Measurements from ENCODE around the gene UPF1.

UPF1 gene

DNA sequence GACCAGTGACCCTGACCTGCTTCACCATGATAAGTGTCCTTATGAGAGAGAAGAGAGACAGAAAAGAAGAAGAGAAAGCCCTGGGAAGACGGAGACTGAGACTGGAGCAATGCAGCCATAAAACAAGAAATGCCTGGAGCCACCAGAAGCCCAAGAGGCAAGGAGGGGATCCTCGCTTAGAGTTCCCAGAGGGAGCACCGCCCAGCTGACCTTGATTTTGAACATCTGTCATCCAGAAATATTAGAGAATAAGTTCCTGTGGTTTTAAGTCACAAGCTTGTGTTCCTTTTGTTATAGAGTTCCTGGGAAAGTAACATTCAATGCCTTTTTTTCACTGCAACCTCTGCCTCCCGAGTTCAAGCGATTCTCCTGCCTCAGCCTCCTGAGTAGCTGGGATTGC is 44.0 kb downstream of the UPF1 start:
- DNase-seq (ENCODE audit: low read depth), result no peak

DNA sequence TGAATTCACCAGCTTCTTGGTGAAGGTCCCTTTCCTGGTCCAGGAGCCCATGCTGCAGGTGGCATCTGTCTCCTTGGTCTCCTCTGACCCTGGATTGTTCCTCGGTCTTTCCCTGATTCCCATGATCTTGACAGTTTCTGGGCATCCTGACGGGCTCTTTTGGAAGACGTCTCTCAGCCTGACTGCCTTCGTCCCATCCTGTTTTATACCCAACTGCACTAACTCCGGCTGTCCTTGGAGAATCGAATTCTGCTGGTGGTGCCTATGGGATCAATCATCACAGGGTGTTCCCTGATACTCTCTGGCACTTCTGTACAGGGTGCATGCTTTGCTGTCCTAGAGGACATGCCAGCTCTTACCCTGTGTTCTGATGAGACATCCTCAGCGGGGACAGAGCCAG is 45.1 kb downstream of the UPF1 start:
- no peak for DNase-seq (ENCODE audit: low read depth)

DNA sequence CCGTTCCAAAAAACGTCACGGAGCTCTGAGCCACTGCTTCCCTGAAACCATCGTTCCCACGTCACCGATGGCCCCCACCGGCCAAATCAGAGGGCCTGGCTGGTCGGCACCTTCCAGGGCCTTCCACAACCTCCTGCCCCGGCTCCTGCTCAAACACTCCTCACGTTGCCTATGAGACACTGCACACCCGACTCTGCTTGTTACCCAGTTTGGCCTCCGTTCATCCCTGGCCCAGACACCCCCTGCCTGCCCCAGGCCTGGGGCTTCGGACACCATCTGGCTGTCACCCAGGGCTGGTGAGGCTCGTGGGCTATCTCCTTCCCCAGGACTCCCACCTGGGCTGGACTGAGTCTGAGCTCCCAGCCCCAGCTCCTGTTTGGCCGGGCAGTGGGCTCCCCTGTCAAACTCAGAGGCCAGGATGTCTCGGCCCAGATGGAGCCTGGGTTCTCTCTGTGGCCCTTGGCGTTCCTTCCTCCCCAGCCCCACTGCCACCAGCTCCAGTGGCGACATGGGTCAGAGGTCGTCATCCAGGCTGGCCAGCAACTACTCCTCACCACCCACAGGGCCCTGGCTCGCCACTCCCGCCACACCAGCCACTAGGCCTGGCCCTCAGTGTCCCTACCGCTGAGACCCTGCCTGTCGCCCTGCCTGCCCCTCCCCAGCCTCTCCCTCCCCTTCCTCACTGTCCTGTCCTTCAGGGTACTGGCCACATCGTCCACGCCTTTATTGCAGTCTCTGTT is 46.5 kb downstream of the UPF1 start:
- DNase-seq (ENCODE audit: low read depth), result no peak

DNA sequence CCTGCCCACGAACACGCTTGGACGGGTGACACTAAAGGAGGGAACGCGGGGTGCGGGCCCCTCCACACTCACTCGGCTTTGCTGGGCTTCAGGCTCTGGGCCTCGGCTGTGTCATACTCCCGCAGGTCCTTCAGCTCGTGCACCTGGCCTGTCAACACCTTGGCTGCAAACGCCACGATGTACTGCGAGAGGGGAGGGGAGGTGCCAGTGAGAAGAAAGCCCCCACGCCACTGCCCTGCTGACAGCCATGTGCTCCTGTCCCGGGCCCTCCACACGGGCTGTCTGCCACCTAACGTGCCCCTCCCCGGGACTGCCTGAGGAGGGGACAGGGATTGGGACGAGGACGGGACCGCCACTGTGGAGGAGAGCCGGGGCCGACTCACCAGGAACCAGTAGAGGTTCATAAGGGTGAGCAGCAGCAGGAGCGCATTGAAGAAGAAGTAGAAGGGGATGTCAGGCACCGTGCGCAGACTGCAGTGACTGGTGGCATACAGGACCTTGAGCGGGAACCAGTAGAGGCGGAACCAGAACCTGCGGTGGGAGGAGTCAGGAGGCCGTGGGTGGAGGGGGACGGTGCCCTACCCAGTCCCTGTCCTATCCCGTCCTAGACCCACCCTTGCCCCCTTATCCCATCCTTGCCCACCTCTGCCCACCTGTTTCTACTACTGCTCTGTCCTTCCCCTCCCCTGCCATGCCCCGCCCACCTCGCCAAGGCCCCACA is 47.3 kb downstream of the UPF1 start:
- no peak for DNase-seq (ENCODE audit: low read depth)

DNA sequence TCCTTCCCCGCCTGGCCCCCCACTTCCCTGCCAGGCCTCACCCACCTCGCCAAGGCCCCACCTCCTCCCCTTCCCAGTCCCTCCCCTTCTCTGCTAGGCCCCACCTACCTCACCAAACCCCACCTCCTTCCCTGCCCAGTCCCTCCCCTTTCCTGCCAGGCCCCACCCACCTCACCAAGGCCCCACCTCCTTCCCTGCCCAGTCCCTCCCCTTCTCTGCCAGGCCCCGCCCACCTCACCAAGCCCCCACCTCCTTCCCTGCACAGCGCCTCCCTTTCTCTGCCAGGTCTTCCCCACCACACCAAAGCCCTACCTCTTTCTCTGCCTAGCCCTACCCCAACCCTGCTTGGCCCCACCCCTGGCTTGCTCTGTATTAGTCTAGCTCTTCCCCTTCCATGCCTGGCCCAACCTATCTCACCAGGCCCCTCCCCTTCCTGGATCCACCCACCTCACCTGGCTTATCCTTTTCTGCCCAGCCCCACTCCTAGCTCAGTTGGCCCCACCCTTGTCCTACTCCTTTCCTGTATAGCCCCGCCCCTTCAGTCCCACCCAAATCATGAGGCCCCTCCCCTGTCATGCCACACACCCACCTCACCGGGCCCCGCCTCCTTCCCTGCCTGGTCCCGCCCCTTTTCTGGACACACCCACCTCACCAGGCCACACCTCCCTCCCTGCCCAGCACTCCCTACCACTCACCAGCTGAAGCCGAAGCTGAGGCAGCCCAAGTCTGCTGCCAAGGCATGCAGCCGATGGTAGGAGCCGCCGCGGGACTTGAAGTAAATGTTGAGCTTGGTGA is 48.0 kb downstream of the UPF1 start:
- no peak for DNase-seq (ENCODE audit: low read depth)

- DNase-seq (ENCODE audit: low read depth), result no peak
Observed at GRCh38 chr19:18881491-18881890, 49.7 kb downstream of the UPF1 start.

GRCh38 chr19:18883526-18884304 is 52.0 kb downstream of the UPF1 start:
- no peak for DNase-seq (ENCODE audit: low read depth)

DNA sequence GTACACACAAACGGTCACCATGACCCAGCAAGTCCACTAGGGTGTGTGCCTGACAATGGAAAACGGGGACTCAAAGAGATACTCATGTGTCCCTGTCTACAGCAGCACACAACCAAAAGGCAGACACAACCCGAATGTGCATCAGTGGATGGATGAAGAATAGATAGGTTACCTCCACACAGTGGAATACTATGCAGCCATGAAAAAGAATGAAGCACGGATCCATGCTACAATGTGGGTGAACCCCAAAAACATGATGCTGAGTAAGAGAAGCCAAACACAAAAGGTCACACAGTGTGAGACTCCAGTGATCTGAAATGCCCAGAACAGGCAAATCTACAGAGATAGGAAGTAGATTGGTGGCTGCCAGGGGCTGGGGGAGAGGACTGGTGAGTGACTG is 55.2 kb downstream of the UPF1 start:
- no peak for DNase-seq (ENCODE audit: low read depth)

- no peak for DNase-seq (ENCODE audit: low read depth)
Observed at GRCh38 chr19:18889949-18890745, 58.4 kb downstream of the UPF1 start.

DNA sequence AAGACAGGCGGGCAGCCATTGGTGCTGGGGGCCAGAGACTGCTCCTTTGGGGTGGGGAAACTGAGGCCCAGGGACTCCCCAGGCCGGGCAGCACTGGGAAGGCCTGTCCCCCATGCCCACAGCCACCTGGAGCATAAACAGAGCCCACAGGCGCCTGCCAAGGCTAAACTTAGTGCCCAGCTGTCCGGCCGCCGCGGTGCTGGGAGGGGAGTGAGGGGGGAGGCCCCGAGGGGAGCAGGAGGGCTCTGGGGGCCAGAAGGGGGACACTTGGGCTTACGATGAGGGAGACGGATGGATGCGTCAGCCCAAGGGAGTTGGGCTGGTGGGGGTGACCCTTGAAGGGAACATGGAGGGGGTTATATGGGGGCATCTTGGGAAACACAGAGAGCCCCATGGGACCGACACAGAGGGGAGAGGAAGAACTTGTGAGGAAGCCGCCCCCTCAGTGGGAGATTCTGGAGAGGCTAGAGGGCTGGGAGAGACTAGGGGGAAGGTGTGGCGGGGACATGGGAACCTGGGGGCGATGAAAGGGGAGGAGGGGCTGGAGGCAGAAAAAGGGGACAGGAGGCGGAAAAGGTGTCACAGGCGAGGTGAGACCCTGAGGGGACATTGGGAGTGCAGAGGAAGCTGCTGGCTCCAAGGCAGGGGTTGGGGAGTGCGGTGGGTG is 62.0 kb downstream of the UPF1 start:
- DNase-seq (ENCODE audit: low read depth), result no peak

GRCh38 chr19:18894254-18895037 is 62.7 kb downstream of the UPF1 start:
- no peak for DNase-seq (ENCODE audit: low read depth)

- DNase-seq (ENCODE audit: low read depth), result no peak
Observed at GRCh38 chr19:18895038-18895823, 63.5 kb downstream of the UPF1 start.

- DNase-seq (ENCODE audit: low read depth), result no peak
Observed at GRCh38 chr19:18895824-18896341, 64.1 kb downstream of the UPF1 start, which contains the start of gene CERS1. TSS of gene CERS1 (minus strand) at chr19:18896158. CDS start at chr19:18896072, 86 bp downstream.

DNA sequence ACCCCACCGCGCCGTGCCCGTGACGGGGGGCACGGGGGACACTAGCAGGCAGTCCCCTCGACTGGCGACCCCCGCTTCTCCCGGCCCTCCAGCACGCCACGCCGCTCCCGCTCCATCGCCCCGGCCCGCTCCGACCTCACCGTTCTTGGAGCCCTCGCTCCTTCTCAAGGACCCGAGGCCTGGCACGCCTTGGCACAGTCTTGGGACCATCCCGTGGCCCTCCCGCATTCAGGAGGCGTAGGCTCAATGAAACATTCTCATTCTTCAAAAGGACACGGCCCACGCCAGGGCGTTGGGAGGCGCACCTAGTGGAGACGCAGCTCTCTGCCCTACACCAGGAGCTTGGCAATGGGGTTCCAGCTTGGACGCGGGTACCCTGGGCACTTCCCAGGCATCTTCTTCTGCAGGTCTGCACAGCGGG is 64.7 kb downstream of the UPF1 start:
- no peak for DNase-seq (ENCODE audit: low read depth)

DNA sequence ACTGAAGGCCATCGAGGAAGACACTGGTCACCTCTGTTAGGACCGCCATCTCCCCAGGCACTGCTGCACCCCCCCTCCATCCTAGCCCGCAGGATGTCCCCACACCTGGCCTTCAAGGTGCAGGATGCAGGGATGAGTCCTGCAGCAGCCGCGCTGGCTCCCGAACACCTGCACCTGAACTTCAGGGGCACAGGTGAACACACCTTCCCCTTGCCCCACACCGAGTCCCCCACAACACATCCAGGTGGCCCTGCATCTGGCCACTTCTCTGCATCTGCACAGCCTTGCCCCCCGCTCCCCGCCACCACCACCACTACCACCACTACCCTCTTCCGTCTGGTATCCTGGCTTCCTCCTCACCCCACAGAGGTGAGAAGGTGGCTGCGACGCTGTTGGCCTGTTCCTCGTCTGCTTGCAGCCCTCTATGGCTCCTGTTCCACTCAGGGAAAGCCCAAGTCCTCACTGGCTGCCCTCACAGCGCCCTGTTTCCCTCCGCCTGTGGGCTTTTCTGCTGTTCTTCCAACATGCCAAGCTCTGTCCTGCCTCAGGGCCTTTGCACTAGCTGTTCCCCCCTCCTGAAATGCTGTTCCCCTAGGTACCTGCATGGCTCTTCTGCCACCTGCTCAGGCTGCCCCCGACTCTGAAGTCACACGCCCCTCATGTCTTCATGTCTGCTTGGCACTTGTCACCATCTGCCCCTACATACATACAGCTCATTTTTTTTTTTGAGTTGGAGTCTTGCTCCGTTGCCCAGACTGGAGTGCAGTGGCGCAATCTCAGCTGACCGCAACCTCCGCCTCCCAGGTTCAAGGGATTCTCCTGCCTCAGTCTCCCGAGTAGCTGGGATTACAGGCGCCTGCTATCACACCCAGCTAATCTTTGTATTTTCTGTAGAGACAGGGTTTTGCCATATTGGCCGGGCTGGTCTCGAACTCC is 65.6 kb downstream of the UPF1 start:
- no peak for DNase-seq (ENCODE audit: low read depth)

DNA sequence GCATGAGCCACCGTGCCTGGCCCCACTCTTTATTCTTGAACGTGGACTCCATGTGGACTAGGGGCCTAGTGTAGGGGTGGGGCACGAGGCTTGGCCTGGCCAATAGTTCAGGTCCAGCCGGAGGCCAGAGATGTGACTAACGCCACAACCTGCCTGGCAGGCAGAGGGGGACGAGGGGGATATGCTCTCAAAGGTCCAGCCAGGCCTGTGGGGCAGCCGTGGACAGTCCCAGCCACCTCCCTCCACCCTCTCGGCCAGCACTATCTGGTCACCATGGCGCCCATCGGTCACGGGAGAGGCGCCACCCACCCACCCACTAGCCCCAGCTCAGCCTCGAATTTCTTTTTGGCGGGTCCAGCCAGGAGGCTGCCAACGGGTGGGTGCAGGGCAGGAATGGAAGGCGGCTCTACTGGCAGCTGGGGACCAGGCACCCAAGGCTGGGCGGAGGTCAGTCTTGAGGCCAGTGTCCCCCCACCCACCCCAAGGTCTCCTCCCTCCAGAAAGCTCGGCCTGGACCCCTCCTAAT is 66.4 kb downstream of the UPF1 start:
- no peak for DNase-seq (ENCODE audit: low read depth)

Data from activated T-helper 1 cell treated with Interleukin-2 at 50 U/mL for 16 hours (primary cell).